H1 (cell line): ENCODE results near the gene REPS2. TPM values are rescaled to one million over a fixed set of nuclear protein-coding genes. Genes with fewer than 3 reads are reported as not detected.

Experiments
- BRCA1 ChIP-seq: IDR thresholded peaks from 2 replicates; pipeline ENCODE4 v1.6.1; 2012; ENCODE audit warnings: low read depth, low read length, improper control_type of control experiment
- GABPA ChIP-seq: IDR thresholded peaks from 2 replicates; pipeline ENCODE4 v1.6.1; 2011; ENCODE audit warnings: mild to moderate bottlenecking, low read length, moderate library complexity, borderline replicate concordance; ENCODE audit not compliant: insufficient read depth
- MAX ChIP-seq: IDR thresholded peaks from 2 replicates; pipeline ENCODE4 v1.6.1; 2012; ENCODE audit warnings: inconsistent platforms
- RXRA ChIP-seq: IDR thresholded peaks from 2 replicates; pipeline ENCODE4 v1.6.1; 2011; ENCODE audit warnings: low read depth, mild to moderate bottlenecking, low read length, moderate library complexity; ENCODE audit not compliant: insufficient read depth
- SIN3A ChIP-seq, 2 experiments: IDR thresholded peaks in 1 of 2; conservative IDR thresholded peaks in 1 of 2; 2 replicates each; pipeline ENCODE4 v1.6.1; 2011 to 2012; ENCODE audit warnings: low read length in 2 of 2, improper control_type of control experiment in 1 of 2, low read depth in 1 of 2, mild to moderate bottlenecking in 1 of 2
- SP1 ChIP-seq: IDR thresholded peaks from 2 replicates; pipeline ENCODE4 v1.6.1; 2011; ENCODE audit warnings: low read depth, low read length
- polyA plus RNA-seq, 7 experiments: library from polyadenylated mRNA; depleted of rRNA in 3 of 7; stranded (reverse) in 5 of 7; unstranded in 2 of 7; fragments of >200 nt in 5 of 7; fragments of 200-250 nt in 2 of 7; gene quantifications; 1 replicate in 5 of 7; 2 replicates in 1 of 7; 4 replicates in 1 of 7; pipeline versions ENCODE4 v1.2.1 to v1.2.3, GENCODE V29; 2011 to 2013; ENCODE audit warnings: missing spikeins in 2 of 7, mixed read lengths in 2 of 7
- total RNA-seq: library from RNA; stranded (reverse); fragmentation: NEBNext Ultra II Directional; extraction: Animal tissue kit (Norgen Biotek cat#: 25700); gene quantifications from 2 replicates; pipeline ENCODE4 v1.2.1, GENCODE V29; 2021

REPS2 gene
- total and polyA plus RNA-seq, 2 of the 8 experiments (the other 6 are each of a cell fraction or from before 2014, with no cell fraction given) = 0.79 to 4.3 TPM

- no peak for TF ChIP-seq BRCA1
- TF ChIP-seq SIN3A (conservative IDR thresholded peaks at IDR 0.05 in 1 of 2, IDR thresholded peaks at IDR 0.05 in 1 of 2; ENCODE audit: low read depth in 1 of 2, low read length in 2 of 2) = no peak
- no peak for TF ChIP-seq GABPA
- TF ChIP-seq RXRA = no peak
- TF ChIP-seq SP1 = no peak
- no peak for TF ChIP-seq MAX
Measured at GRCh38 chrX:16916561-16916960, 29.9 kb upstream of the REPS2 start (continued).
